ENCODE results near the gene AP2M1. TPM values are rescaled to one million over a fixed set of nuclear protein-coding genes. Genes with fewer than 3 reads are reported as not detected.

The AP2M1 gene
- total RNA-seq: 213 and 223 TPM in 2 replicates
- long read RNA-seq, transcript AP2M1-202 (11 exons, 2,091 nt): major isoform, 6 of 97 reads
- long read RNA-seq, partial matches to known transcripts: 4 of 97 reads
- long read RNA-seq, other reads (novel, unspliced or antisense): 87 of 97 reads

GRCh38 chr3:184174646-184175492 is at the start of gene AP2M1:
AP2M1 (plus strand) TSS chr3:184174855; CDS start chr3:184176994, 2,139 bp downstream.
- H3K9me3 Mint-ChIP-seq (ENCODE audit: low read depth): no peaks in the 10 kb centered on the region
- peaks cover 16% of the 10 kb centered on the region for H3K4me1 Mint-ChIP-seq (ENCODE audit: low read depth)
- H3K36me3 Mint-ChIP-seq (ENCODE audit: insufficient read depth): peaks cover 11% of the 10 kb centered on the region
- H3K4me3 Mint-ChIP-seq (ENCODE audit: low read depth): peak within 1 kb of the TSS; percentile 87
- H3K27me3 Mint-ChIP-seq: no peaks in the 10 kb centered on the region
- H3K27ac Mint-ChIP-seq: peak within 1 kb of the TSS; percentile 91
- peak; percentile 98 for DNase-seq (ENCODE audit: low spot score, unreplicated experiment)
- TF ChIP-seq CTCF (IDR thresholded peaks at IDR 0.05; ENCODE audit: unreplicated experiment): peak; percentile 9

GRCh38 chr3:184126006-184126405 is 48.6 kb upstream of the AP2M1 start:
- TF ChIP-seq CTCF (IDR thresholded peaks at IDR 0.05; ENCODE audit: unreplicated experiment): no peak
- H3K36me3 Mint-ChIP-seq (ENCODE audit: insufficient read depth): no peaks in the 10 kb centered on the region
- H3K27ac Mint-ChIP-seq: no peak overlapping the region

GRCh38 chr3:184129012-184129411 is 45.6 kb upstream of the AP2M1 start:
- Mint-ChIP-seq H3K4me3 (ENCODE audit: low read depth) (no peak overlapping the region), H3K4me1 (ENCODE audit: low read depth) (peaks cover 3% of the 10 kb centered on the region), H3K27ac (no peak overlapping the region), H3K27me3 (no peaks in the 10 kb centered on the region), H3K36me3 (ENCODE audit: insufficient read depth) (no peaks in the 10 kb centered on the region), H3K9me3 (ENCODE audit: low read depth) (no peaks in the 10 kb centered on the region)
- peak; percentile 45 for TF ChIP-seq CTCF (IDR thresholded peaks at IDR 0.05; ENCODE audit: unreplicated experiment)
- no peak for DNase-seq (ENCODE audit: low spot score, unreplicated experiment)

More at GRCh38 chr3:184126006-184126405, 48.6 kb upstream of the AP2M1 start:
- H3K9me3 Mint-ChIP-seq (ENCODE audit: low read depth): no peaks in the 10 kb centered on the region
- H3K4me1 Mint-ChIP-seq (ENCODE audit: low read depth): no peaks in the 10 kb centered on the region
- H3K4me3 Mint-ChIP-seq (ENCODE audit: low read depth): no peak overlapping the region
- H3K27me3 Mint-ChIP-seq: no peaks in the 10 kb centered on the region
- no peak for DNase-seq (ENCODE audit: low spot score, unreplicated experiment)

GRCh38 chr3:184132945-184133344 is 41.7 kb upstream of the AP2M1 start:
- no peak for DNase-seq (ENCODE audit: low spot score, unreplicated experiment)
- Mint-ChIP-seq H3K4me3 (ENCODE audit: low read depth) (no peak overlapping the region), H3K36me3 (ENCODE audit: insufficient read depth) (no peaks in the 10 kb centered on the region), H3K27ac (no peak overlapping the region), H3K4me1 (ENCODE audit: low read depth) (peaks cover 22% of the 10 kb centered on the region), H3K9me3 (ENCODE audit: low read depth) (no peaks in the 10 kb centered on the region), H3K27me3 (no peaks in the 10 kb centered on the region)
- no peak for TF ChIP-seq CTCF (IDR thresholded peaks at IDR 0.05; ENCODE audit: unreplicated experiment)

- TF ChIP-seq CTCF (IDR thresholded peaks at IDR 0.05; ENCODE audit: unreplicated experiment): no peak
- H3K27me3 Mint-ChIP-seq: no peaks in the 10 kb centered on the region
- peaks cover 22% of the 10 kb centered on the region for H3K4me1 Mint-ChIP-seq (ENCODE audit: low read depth)
- H3K36me3 Mint-ChIP-seq (ENCODE audit: insufficient read depth): no peaks in the 10 kb centered on the region
- H3K9me3 Mint-ChIP-seq (ENCODE audit: low read depth): no peaks in the 10 kb centered on the region
- peak; percentile 61 for DNase-seq (ENCODE audit: low spot score, unreplicated experiment)
- H3K4me3 Mint-ChIP-seq (ENCODE audit: low read depth): peak overlapping the region; percentile 96
- H3K27ac Mint-ChIP-seq: peak overlapping the region; percentile 93
These were observed 40.6 kb upstream of the AP2M1 start for GRCh38 chr3:184133840-184134745.
